Inflammatory macrophage treated with lipopolysaccharide for 4 hours (primary cell): Measurements from ENCODE around the gene PAQR9.

Source experiments
- DNase-seq: peaks from one replicate; pipeline ENCODE4 v3.0.0-alpha.2; 2020

The PAQR9 gene

DNA sequence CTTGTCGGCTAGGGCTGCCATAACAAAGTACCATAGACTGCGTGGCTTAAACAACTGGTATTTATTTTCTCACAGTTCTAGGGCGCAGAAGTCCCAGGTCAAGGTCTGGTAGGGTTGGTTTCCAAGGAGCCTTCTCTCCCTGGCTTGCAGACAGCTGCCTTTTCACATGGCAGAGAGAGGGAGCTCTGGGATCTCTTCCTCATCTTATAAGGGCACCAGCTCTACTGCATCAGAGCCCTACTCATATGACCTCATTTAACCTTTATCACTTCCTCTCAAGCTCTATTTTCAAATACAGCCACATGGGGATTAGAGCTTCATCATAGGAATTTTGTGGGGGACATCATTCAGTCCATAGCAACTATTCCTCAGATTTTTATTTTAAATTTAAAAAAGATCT lies 17.6 kb upstream of the PAQR9 start:
- peak; percentile 64 for DNase-seq

DNA sequence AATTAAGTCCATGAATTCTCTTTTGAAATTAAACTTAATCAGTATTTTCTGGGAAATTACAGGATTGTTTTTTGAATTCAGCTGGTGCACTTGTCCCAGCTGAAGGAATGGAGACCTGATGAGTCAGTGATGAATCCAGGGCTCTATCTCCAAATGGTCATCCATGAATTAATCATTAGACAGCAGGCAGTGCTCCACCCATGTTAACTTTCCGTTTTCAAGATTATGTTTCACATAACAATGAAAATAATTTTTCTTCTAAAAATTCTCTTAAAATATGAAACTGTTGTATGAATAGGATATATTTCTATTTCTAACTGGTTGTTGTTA lies 13.9 kb upstream of the PAQR9 start:
- DNase-seq = no peak

DNA sequence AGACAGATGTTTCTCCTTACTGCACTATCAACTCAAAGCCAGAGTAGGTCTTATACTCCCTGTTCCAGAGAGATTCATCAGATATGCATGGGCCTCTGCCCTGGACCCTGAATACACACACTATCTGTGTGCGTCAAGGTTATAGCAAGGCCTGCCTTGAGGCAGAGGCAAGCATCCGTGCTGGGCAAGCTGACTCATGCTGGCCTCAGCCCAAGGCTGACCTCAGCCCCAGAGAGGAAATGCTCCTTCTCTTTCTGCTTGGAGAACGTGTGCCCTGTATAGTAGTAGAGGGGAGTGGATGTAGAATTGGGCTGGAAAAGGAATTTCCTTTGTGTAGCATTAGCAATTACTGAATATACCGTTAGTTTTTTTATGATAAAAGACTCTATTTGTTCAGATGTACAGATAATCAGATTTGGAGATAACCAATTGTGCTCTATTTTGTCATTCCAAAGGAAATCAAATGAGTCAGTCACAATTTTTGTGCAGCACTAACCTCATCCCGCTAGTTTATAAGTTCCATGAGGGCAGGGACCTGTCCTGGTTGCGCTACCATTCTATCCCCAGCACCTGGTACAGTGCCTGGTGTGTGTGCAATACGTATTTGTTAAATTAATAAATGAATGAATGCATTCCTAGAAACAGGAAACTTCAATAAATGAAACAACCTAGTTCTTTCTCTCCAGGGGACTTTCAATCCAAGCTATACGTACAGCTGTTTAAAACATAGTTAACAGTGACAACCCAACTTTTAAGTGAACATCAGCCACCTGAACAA lies 13.3 kb upstream of the PAQR9 start:
- peak; percentile 89 for DNase-seq

DNA sequence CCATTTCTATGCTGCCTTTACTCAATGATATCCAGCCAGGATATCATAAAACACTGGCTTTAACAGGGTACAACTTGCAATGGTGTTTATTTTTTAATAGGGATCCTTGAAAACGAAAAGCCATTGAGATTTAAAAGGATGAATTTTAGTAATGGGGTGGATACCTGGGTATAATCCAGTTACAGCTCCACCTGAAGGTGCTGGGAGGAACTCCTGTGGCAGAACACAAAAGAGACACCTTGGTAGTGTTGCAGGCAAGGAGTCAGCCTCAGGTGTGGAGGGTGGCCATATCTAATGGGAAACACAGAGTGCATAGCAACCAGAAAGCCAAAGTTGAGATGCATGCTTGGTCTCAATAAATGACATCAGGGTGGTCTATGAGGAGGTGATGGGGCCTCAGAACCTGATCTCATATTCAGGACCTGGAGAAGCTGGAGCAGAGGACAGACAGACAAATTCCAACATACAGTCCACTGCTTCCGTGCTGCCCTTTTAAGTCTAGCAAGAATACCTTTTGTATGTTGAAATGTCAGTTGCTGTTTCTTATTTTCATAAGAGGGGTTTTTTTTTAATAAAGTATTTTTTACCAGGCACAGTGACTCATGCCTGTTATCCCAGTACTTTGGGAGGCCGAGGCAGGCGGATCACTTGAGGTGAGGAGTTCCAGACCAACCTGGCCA lies 12.0 kb upstream of the PAQR9 start:
- no peak for DNase-seq

DNA sequence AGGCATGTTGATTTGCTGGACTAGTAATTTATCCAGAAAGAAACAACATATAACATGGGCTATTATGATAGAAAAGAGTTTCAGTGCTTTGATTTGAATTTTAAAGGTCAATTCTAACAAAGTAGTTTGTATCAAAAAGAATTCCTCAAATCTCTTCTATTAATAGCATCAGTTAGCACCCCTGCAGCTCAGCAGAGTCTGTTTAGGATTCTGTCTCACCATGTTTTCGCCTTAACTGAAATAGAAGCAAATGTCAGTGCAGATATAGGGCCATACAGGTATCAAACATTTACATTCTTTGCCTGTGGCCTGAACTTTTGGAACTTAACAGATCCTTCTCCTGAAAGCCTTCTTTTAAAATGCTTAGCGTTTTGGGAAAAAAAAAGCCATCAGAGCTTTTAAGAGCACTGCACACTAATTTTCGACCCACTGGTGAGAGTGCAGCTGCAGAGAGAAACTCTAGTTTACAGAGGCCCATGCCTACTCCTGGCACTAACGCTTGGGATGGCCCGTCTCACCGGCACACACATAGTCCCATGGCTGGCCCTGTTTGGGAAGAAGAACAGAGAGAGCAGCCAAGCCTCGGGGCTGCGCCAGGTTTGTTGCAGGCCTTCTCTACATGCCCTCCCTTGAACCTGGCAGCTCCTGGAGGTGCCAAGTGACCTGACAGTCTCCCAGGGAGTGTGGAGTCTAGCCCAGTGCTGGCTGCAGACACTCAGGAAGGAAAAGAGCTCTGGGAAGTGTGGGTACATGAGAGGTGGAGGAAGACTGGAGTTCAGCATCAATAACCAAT lies 9.9 kb upstream of the PAQR9 start:
- no peak for DNase-seq

DNA sequence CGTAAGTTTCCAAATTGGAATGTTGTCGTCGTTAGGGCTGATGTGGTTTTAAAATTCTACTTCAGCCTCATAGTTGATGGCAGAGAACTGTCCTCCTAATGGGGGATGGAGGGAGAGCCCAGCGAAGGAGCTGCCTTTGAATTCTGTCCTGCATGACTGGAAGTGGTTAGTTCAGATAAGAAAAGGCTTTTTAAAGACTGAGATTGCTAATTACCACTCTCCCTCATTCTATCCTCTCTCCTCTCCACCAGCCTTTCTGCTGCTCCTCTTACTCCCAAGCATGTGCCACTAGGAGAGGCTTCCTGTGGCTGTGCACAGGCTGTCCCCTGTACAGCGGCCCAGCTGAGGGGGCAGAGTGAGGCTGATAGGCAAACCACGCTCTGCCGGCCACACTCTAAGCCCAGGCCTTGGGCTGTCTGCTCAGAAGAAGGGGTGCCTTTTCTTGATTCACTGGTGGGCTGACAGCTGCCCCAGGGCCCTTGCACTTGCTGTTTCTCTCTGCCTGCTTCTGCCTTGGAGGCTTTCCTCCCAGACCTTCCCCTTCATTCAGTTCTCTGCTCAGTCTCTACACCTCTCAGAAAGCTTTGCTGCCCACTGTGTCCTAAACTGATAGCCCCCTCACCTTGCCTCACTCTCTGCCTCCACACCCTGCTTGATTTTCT lies 8.7 kb upstream of the PAQR9 start:
- DNase-seq = no peak

DNA sequence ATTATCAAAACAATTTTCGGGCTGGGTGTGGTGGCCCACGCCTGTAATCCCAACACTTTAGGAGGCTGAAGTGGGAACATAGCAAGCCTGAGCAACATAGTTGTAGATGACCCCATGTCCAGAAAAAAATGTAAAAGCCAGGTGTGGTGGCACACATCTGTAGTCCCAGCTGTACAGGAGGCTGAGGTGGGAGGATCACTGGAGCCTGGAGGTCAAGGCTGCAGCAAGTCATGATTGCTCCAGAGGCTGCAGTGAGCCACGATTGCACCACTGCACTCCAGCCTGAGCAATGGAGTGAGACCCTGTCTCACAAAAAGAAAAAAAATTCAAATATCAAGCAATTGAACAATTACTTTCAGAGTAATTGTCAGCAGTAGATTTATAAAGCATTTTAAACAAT lies 8.0 kb upstream of the PAQR9 start:
- no peak for DNase-seq

DNA sequence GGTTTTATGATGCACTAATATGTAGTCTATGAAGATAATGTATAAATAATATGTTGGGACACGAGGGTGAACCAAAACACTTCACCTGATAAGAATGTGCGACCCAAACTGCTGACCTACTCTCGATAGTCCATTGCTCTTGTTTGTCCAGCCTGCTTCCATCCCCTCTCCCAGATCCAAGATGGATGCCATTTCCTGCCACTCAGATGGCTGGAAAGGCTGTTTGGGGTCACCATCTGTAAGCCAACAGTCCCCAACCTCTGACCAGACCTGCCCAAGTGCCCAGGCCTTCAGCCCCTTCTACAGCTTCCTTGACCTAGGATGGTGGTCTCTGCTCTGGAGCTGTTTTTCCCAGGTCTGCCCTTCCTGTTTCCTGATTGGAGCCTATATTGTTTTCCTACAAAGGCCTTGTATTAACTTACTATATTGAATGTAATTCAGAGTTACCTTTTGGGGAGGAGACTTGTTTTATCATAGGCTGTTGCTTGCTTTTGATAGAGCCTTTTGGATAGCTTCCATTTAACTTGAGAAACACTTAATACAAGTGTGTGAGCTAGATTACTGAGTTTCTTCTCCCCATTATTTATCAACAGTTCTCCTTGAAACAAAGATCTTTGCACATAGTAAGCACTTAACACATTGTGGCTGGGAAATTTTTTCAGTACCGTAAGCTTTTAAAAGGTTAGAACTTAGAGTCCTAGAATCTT lies 5.0 kb upstream of the PAQR9 start:
- no peak for DNase-seq

DNA sequence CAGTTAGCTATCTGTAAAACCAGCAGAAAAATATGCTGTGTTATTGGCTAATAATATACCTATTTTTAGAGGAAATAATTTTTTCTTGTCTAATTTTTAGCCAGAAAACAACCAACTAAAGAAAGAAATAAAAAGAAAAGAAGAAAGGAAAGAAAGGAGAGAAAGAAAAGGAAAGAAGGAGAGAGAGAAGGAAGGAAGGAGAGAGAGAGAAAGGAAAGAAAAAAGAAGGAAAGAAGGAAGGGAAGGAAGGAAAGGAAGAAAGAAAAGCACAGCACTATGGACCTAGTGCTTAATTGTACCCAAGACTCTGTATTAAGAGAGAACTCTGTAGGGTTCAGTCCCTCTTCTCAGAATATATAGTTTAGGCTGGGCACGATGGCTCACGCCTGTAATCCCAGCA lies 3.3 kb upstream of the PAQR9 start:
- DNase-seq = no peak

DNA sequence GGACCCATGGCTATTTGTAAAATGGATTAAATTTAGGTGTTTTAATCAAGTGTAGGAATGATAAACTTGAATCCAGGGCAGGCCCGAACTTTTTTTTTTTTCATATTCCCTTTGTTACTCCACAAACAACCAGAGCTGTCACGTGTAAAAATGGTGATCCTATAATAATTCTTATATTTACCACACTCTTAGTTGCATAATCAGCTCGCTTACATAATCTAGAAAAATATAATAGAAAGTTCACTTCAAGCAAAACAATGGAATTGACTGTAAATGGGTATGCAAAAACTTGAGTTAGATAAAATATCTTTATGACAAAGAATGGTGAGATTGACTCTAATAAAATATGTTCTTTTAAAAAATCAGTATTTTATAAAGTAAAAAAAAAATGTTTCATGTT lies 2.1 kb upstream of the PAQR9 start:
- peak; percentile 42 for DNase-seq

DNA sequence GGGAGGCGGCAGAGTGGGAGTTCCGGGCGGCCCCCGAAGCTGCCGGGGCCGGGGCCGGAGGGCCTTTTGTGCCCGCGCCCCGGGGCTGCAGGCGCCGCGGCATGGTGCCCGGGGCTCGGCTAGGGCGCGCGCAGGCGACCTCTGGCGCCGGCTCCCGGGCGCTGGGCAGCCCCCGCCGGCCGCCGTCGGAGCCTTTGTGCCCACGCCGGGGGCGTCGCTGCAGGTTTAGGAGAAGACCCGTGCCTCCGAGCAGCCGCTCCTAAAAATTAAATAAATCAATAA lies 299 bp downstream of the PAQR9 start:
- DNase-seq = no peak

DNA sequence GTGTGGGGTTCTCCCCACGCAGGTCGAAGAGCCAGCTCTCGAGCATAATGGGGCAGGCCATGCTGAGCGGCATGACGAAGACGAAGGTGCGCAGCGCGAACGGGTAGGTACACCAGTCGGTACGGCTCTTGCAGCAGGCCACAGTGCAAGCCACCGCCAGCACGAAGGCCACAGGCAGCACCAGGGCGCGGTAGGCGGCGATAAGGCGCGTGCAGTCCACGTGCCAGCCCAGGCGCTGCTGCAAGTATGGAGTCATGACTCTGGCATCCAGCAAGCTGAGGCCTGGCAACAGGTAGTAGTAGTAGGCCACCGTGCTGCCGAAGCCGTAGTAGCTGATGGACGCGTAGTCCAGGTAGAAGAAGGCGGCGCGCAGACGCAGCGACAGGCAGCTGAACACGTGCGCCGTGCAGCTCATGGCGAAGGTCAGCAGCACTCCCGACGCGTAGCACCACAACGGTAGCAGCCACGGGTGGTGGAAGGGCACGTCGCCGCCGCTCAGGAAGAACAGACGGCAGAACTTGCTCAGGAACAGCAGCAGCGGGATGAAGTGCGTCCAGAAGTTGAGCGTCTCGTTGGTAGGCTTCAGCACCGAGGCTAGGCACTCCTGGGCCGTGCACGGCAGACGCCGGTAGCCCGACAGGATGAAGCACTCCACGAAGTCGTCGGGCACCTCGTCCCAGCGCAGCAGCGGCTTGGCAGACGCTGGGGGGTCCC lies 797 bp downstream of the PAQR9 start:
- no peak for DNase-seq

DNA sequence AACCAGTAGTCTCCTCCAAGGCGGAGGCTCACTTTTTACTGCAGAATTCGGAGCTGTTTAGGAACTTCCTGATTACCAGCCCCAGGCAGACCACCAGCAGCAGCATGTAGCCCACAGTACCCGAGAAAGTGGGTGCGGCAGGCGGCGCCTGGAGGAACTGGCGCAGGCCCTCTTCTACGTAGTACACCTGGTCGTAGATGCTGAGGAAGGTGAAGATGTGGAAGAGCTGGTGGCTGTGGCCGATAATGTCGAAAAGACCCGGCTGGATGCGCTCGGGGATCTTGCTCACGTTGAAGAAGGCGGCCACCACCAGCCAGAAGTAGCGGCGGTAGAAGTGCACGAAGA lies 1.3 kb downstream of the PAQR9 start:
- no peak for DNase-seq

DNA sequence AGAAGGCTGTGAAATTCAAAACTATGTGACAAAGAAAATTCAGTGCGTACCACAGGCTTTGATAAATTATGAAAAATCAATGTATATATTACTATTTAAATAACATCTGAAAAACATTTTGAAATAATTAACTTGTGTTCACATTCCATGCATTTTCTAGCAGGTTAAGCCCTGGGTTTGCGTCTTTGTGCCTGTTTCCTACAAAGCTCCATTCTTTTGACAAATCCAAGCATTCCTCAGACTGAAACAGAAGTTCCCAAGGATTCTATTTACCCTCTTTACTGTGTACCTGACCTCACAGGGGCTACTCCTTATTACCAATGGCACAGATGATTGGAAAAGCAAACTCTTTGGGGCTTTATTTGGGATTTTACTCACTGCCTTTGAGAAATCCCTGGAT lies 1.9 kb downstream of the PAQR9 start:
- no peak for DNase-seq

DNA sequence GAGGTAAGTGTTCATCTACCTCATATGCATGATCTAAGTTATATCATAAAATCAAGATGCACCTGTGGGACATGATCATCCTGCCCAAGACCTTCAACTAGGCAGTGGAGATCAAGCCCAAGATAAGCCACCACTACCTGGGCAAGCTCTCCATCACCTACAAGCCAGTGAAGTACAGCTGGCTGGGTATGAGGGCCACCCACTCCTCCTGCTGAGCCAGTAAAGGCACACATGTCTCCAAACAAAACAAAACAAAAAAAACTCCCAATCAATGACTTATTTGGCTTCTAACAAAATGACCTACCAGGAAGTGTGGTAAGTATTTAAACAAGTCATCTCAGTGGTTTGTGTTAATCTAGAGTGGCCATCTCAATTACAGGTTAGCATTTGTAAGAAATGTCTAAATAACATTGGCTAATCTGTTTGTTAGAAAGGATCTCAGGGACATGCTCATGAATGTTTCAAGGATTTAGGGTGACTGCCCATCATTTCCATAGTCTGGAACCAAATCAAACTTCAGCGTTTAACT lies 3.1 kb downstream of the PAQR9 start:
- DNase-seq = no peak

DNA sequence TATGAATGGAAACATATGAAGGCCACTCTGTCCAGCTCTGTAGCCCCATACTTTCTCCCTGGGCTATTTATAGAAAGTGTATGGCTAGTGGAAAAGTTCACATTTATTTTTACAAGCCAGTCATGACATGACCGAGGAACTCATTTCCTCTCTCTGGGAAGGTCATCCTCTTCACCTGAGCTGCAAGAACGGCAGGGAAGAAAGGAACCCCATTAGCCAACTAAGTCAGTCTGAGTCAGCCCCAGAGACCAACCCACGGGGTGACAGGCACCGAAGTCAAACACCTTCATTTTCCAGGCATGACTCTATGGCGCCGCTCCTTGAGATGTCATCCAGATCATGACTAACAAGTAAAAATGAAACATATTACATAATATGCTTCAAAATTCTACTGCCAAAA lies 4.8 kb downstream of the PAQR9 start:
- DNase-seq = no peak

DNA sequence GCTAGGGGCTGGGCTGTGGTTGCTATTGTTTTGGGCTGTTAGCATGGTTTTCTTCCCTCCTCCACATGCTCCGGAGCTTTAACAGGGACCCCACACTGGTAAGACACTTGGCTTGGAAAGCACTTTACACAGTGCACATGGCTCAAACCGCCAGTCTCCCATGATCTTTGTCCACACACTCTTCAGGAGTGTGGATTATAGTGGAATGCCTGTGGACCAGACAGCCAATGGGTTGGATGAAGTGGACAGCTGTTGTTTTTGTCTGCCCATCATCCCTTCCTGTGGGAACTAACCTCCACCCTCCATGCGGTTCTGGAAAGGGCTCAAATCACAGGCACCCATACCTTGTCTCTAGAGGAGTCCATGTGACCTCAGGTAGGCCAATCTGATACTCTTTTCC lies 10.0 kb downstream of the PAQR9 start:
- DNase-seq = no peak

DNA sequence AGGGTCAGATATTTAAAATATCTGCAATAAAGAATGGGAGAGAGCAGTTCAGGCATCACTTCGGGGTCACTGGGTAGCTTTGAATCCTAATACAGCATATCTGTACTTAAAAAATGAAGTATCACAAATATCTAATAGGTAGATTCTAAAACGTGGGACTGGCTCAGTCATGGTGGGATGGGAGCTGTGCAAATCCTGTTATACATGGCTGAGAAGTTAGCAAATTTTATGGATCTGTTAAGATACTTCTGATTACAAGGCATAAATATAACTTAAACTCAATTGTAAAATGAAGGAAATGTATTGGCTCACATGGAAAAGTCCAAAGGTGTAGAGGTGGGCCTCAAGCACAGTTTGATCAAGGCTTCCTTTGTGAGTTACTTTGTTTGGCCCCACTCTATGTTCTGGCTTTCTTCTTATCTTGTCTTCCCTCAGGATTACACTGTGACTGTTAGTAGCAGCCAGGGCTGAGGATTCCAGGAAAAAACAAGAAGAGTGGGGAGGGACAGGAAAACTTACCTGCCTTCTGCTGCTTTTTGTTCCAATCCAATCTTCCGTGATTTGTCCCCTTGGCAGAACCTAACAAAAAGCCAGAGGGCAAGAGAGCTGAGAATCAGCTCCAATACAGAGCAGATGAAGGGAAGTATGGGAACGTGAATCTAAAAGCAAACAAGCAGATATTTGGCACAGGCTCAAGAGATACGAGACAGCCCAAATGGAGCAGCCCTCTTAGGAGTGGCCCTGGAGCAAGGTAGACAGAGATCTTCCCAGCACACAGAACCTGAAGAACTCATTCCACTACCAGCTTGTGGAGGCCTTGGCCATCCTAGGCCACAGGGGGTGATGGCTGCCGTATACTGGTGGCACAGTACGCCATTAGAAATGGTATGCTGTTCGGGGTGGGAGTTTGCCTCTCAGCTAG lies 10.9 kb downstream of the PAQR9 start:
- no peak for DNase-seq

DNA sequence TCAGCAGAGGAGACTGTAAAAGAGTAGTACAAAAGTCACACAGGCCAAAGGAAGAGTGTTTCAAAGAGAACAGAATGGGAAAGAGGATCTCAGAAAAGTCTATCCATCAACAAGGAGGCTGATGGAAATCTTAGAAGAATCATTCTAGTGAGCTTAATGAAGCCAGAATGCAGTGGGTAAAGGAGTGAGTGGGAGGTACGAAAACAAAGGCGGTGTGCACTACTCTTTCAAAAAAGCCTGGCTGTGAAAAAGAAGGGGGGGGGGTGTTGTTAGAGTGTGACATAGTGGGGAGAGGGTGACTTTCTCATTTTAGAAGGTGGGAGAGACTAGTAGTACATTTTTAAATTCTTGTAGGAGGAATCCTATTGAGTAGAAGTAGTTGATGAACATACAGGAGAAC lies 11.7 kb downstream of the PAQR9 start:
- DNase-seq = no peak

DNA sequence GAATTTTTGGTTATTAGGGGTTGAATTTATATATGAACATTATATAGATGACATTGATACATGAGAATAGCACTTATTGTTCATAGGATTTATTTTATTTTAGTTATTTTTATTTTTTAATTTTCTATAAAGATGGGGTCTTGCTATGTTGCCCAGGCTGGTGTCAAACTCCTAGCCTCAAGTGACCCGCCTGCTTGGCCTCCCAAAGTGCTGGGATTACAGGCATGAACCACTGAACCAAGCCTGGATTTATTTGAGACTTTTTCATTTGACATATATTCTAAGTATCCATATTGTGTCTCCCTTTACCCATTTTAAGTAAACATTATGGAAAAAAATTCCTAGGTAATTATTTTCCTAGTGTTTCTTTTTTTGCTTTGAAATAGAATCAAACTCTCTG lies 12.5 kb downstream of the PAQR9 start:
- DNase-seq = no peak
